SK-N-SH treated with all-trans-retinoic acid at 6 μM for 48 hours (cell line): ENCODE measurements around the gene CIITA.

Experiments
- BACH2 ChIP-seq: fragments of 250-450 bp; sonication (Bioruptor Pico); IDR thresholded peaks from 2 replicates; pipeline ENCODE4 v1.9.0; 2021; ENCODE audit warnings: mild to moderate bottlenecking, borderline replicate concordance
- CSDC2 ChIP-seq: fragments of 250-450 bp; sonication (Bioruptor Pico); IDR thresholded peaks from 2 replicates; pipeline ENCODE4 v1.5.0; 2020; ENCODE audit warnings: mild to moderate bottlenecking, moderate library complexity
- ISL1 ChIP-seq: fragments of 250-450 bp; sonication (Bioruptor Pico); IDR thresholded peaks from 2 replicates; pipeline ENCODE4 v2.1.2; 2022; ENCODE audit warnings: mild to moderate bottlenecking, moderate library complexity
- PPARA ChIP-seq: fragments of 250-450 bp; sonication (Bioruptor Pico); IDR thresholded peaks from 2 replicates; pipeline ENCODE4 v1.5.0; 2020; ENCODE audit warnings: mild to moderate bottlenecking, borderline replicate concordance
- TOX ChIP-seq: fragments of 250-450 bp; sonication (Bioruptor Pico); IDR thresholded peaks from 2 replicates; pipeline ENCODE4 v1.8.0; 2021; ENCODE audit warnings: mild to moderate bottlenecking, moderate library complexity, borderline replicate concordance
- ZFP3 ChIP-seq: fragments of 250-450 bp; sonication (Bioruptor Pico); IDR thresholded peaks from 2 replicates; pipeline ENCODE4 v1.5.0; 2020; ENCODE audit warnings: mild to moderate bottlenecking, moderate library complexity
- ZNF8 ChIP-seq: fragments of 450-650 bp; formaldehyde crosslinking; IDR thresholded peaks from 2 replicates; pipeline ENCODE4 v1.5.0; 2020; ENCODE audit warnings: mild to moderate bottlenecking, moderate library complexity

The CIITA gene

DNA sequence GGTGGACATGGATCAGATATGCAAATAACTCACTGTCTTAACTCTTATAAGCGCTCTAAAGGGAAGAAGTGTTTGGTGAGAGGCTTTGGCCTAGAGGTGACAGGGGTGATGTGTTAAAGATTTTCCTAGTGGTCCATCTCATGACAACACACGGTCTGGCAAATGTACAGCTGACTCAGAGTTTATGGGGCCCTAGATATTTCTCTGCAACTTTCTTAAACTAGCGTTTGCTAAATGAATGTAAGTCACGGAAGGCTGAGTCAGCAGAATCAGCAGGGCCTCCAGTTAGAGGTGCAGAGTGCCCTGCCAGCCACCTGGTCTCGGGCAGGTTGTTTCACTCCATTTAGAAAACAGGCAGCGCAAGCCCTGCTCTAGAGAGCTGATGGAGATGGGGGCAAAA, 107.5 kb downstream of the CIITA start (continued):
- no peak for TF ChIP-seq ISL1
- no peak for TF ChIP-seq CSDC2 (CRISPR knock-in tag)
- TF ChIP-seq TOX (CRISPR knock-in tag): no peak
- TF ChIP-seq PPARA (CRISPR knock-in tag): no peak
- no peak for TF ChIP-seq ZFP3 (CRISPR knock-in tag)
- no peak for TF ChIP-seq ZNF8 (CRISPR knock-in tag)
- no peak for TF ChIP-seq BACH2 (CRISPR knock-in tag)
